ENCODE results near the gene PGLYRP3.

PGLYRP3 gene, protein sequence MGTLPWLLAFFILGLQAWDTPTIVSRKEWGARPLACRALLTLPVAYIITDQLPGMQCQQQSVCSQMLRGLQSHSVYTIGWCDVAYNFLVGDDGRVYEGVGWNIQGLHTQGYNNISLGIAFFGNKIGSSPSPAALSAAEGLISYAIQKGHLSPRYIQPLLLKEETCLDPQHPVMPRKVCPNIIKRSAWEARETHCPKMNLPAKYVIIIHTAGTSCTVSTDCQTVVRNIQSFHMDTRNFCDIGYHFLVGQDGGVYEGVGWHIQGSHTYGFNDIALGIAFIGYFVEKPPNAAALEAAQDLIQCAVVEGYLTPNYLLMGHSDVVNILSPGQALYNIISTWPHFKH

DNA sequence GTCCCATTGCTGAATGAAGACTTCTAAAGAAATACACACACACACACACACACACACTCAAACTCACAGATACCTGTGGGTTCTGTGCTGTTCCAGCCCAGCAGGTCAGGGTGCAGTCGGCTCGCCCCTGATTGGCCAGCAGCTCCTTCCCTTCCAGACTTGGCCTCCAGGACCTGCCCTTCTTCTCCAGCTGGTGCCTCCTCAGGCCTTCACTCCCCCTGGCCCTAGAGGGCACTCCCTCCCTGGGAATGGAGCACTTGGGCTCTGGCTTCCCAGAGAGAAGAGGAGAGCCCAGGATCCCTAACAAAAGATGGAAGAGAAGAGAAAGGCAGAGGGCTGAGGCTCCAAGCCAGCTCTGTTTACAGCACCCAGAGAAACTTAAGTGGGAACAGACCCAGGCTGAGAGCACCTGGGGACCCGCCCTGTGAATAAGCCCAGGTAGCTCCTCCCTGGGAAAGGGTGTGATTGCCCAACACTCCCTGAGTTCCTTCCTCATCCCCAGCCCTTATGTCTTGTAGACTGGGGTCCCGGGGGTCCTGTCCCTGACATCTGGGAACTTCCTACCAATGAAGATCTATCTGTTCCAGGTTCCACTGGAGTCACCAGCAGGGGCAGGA is at the start of gene PGLYRP3:
Gene PGLYRP3 (minus strand): TSS at position 383 of the 617 bp plus-strand sequence. CDS start 2,287 bp downstream, outside the sequence.
- H3K36me3 ChIP-seq (ENCODE audit: insufficient read depth, low read length): no peaks in the 10 kb centered on the region
- H3K27me3 ChIP-seq (ENCODE audit: insufficient read depth, low read length): peaks cover 4% of the 10 kb centered on the region
- H3K9me3 ChIP-seq (ENCODE audit: low read length): no peaks in the 10 kb centered on the region
- H2AFZ ChIP-seq (ENCODE audit: low read depth, low read length): no peak within 1 kb of the TSS
- no peaks in the 10 kb centered on the region for H3K4me1 ChIP-seq (ENCODE audit: insufficient read depth, low read length)
- no peak within 1 kb of the TSS for H3K4me3 ChIP-seq (ENCODE audit: low read length)

DNA sequence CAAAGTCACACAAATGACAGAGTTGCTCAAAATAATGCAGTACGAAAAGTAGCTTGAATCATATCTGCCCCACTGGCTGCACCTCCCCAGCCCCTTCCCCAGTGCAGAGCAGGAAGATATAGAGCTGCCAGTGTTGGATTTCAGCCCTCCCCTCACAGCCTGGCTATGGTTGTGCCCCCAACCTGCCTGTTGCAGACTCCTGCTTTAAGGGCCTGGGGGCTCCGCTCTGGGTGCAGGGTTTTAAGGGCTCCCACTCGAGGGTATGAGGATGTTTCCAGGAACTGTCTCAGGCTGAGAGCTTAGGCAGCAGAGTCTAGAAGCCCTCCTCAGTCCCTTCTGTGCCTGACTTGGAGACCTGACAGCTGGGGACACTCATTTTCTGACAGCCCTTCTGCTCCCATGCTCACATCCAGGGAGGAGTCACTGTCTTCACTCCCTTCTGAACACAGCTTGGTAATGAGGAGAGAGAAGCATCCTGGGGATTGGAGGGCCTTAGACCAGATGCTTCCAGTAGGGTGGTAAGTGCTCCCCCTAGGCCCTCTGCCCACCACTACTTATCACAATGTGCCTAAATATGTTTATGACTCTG is 49.5 kb upstream of the PGLYRP3 start:
- H3K9me3 ChIP-seq (ENCODE audit: low read length): no peaks in the 10 kb centered on the region
- H3K36me3 ChIP-seq (ENCODE audit: insufficient read depth, low read length): no peaks in the 10 kb centered on the region
- no peaks in the 10 kb centered on the region for H3K4me1 ChIP-seq (ENCODE audit: insufficient read depth, low read length)
- H2AFZ ChIP-seq (ENCODE audit: low read depth, low read length): no peak overlapping the region
- H3K4me3 ChIP-seq (ENCODE audit: low read length): no peak overlapping the region
- H3K27me3 ChIP-seq (ENCODE audit: insufficient read depth, low read length): peaks cover 18% of the 10 kb centered on the region

DNA sequence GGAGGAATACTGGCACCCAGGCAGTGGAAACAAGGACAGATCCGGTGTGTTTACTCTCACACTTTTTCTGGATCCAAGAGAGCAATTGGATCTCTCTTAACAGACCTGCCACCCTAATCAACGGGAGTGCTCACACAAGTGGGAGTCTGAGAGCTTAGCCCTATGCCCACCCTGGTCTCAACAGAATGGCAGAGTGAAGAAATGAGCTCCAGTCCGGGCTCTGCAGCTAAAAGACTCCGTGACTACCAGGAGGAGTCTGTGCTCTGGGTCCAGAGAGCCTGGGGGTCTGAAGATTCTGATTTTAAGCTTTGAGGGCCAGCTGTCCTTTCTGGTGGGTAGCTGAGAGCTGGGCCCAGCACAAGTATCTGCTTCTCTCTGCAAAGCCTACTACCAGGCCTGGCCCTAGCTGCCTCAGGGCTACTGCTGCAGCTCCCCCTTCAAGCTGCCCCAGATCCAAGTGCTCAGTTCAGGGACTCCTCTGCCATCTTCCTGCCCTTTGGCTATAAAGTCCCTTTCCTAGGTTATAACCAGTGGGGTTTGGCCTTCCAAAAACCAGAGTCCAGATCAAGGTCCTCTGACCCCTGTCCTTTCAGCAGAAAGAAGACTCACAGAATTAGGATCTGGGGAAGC is 48.8 kb upstream of the PGLYRP3 start:
- H3K27me3 ChIP-seq (ENCODE audit: insufficient read depth, low read length): peaks cover 22% of the 10 kb centered on the region
- H3K36me3 ChIP-seq (ENCODE audit: insufficient read depth, low read length): no peaks in the 10 kb centered on the region
- no peaks in the 10 kb centered on the region for H3K9me3 ChIP-seq (ENCODE audit: low read length)

DNA sequence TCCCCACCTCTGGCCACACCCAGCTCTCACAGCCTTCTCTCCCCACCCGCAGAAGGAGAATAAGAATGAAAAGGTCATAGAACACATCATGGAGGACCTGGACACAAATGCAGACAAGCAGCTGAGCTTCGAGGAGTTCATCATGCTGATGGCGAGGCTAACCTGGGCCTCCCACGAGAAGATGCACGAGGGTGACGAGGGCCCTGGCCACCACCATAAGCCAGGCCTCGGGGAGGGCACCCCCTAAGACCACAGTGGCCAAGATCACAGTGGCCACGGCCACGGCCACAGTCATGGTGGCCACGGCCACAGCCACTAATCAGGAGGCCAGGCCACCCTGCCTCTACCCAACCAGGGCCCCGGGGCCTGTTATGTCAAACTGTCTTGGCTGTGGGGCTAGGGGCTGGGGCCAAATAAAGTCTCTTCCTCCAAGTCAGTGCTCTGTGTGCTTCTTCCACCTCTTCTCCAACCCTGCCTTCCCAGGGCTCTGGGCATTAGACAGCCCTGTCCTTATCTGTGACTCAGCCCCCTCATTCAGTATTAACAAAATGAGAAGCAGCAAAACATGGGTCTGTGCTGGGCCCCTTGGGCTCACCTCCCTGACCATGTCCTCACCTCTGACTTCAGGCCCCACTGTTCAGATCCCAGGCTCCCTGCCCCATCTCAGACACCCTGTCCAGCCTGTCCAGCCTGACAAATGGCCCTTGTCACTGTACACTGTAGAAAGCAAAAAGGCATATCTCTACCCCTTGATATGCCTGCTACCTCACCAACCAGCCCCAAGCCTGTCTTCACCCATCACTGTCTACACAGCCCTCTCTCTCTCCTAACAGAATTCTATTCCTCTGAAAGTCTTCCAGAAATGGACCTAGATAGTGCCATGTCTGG is 48.1 kb upstream of the PGLYRP3 start:
- peaks cover 17% of the 10 kb centered on the region for H3K27me3 ChIP-seq (ENCODE audit: insufficient read depth, low read length)

More for the DNA sequence above, 48.8 kb upstream of the PGLYRP3 start:
- Histone ChIP-seq H3K4me1 (ENCODE audit: insufficient read depth, low read length) (no peaks in the 10 kb centered on the region), H3K4me3 (ENCODE audit: low read length) (no peak overlapping the region), H2AFZ (ENCODE audit: low read depth, low read length) (no peak overlapping the region)

DNA sequence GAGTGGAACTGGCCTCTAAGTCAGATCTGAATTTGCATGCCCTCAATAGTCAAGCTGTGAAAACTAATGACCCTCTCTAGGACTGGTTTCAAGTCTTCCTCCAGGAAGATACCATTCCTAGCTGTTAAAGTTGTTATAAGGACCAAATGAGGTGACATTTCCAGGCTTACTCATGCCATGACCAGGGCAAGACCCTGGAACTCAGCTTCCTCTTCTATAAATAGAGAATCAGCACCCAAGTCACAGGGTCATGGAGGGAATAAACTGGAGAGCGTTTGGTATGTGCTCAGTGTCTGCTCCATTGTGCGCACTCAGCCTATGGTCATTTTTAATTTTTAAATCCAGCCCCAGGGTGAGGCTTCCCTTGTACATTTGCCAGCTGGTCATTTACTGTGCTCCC is 47.4 kb upstream of the PGLYRP3 start:
- no peak overlapping the region for H3K4me3 ChIP-seq (ENCODE audit: low read length)
- no peaks in the 10 kb centered on the region for H3K4me1 ChIP-seq (ENCODE audit: insufficient read depth, low read length)
- H3K27me3 ChIP-seq (ENCODE audit: insufficient read depth, low read length): peaks cover 13% of the 10 kb centered on the region
- H2AFZ ChIP-seq (ENCODE audit: low read depth, low read length): no peak overlapping the region
- H3K9me3 ChIP-seq (ENCODE audit: low read length): no peaks in the 10 kb centered on the region
- no peaks in the 10 kb centered on the region for H3K36me3 ChIP-seq (ENCODE audit: insufficient read depth, low read length)

More for the DNA sequence above, 48.1 kb upstream of the PGLYRP3 start:
- no peak overlapping the region for H3K4me3 ChIP-seq (ENCODE audit: low read length)
- H3K9me3 ChIP-seq (ENCODE audit: low read length): no peaks in the 10 kb centered on the region
- no peaks in the 10 kb centered on the region for H3K36me3 ChIP-seq (ENCODE audit: insufficient read depth, low read length)
- no peaks in the 10 kb centered on the region for H3K4me1 ChIP-seq (ENCODE audit: insufficient read depth, low read length)
- H2AFZ ChIP-seq (ENCODE audit: low read depth, low read length): no peak overlapping the region

DNA sequence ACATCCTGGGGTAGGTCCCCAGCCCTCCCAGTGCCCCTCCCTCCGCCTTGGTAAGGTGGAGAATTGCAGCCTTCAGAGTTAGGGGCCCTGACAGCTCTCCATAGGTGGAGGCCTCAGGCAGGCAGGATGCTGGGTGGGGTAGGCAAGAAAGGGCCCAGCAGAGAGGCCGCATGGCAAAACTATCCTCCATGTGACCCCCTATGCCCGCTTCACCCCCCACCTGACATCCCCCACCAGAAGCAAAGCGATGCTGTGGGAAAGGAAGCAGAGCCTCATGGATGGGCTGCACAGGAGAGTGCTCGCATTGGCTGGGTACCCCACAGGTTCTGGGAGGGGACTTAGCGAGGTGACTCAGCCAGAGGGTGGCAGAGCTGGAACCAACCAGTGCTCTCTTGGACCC is 46.5 kb upstream of the PGLYRP3 start:
- Histone ChIP-seq H3K36me3 (ENCODE audit: insufficient read depth, low read length) (no peaks in the 10 kb centered on the region), H3K9me3 (ENCODE audit: low read length) (no peaks in the 10 kb centered on the region), H2AFZ (ENCODE audit: low read depth, low read length) (no peak overlapping the region), H3K27me3 (ENCODE audit: insufficient read depth, low read length) (peaks cover 13% of the 10 kb centered on the region), H3K4me1 (ENCODE audit: insufficient read depth, low read length) (no peaks in the 10 kb centered on the region), H3K4me3 (ENCODE audit: low read length) (no peak overlapping the region)

DNA sequence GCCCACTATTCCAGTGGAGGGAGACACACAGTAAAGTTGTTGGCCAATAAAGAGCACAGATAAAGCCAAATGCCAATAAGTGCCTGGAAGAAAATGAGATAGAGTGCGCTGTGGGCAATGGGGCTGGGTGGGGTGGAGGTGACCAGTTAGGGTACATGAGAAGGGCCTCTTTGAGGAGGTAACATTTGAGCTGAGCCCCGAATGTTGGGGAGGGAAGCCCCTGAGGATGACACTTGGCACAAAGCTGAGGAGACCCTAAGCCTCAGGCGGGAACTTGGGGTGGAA is 45.9 kb upstream of the PGLYRP3 start:
- Histone ChIP-seq H3K4me1 (ENCODE audit: insufficient read depth, low read length) (no peaks in the 10 kb centered on the region), H2AFZ (ENCODE audit: low read depth, low read length) (no peak overlapping the region), H3K36me3 (ENCODE audit: insufficient read depth, low read length) (no peaks in the 10 kb centered on the region), H3K9me3 (ENCODE audit: low read length) (no peaks in the 10 kb centered on the region), H3K27me3 (ENCODE audit: insufficient read depth, low read length) (peaks cover 12% of the 10 kb centered on the region), H3K4me3 (ENCODE audit: low read length) (no peak overlapping the region)

DNA sequence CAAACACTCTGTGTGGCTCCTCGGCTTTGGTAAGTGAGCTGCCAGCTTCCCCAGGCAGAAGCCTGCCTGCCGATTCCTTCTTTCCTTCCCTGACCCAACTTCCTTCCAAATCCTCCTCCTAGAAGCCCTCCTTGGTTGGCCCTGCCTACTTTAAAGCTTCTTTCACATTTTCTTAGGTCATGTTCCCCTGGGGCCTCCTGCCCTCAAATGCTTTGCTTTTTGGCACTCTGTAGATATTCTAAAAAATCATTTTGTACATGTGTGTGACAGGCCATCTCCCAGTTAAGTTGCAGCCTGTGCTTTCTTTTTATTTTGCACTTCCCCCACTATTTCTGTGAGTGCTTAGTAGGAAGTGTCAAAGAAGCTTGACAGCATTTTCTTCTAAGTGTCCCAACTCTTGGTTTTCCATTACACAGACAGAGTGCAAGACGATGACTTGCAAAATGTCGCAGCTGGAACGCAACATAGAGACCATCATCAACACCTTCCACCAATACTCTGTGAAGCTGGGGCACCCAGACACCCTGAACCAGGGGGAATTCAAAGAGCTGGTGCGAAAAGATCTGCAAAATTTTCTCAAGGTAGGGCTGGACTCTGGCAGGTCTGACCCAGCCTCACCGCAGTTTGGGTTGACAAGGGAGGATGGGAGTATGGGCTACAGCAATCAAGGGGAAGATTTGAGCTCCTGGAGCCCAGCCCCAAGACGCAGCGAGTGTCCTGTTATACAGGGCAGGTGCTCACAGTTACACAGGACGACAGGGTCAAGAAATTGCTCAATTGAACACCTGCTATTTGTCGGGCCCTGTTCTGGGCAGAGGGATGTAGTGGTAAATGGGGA is 45.3 kb upstream of the PGLYRP3 start, which contains the start of gene S100A9:
Gene S100A9 (plus strand): TSS at position 2 of the 838 bp plus-strand sequence. CDS start 430 bp downstream, at position 432.
- peaks cover 10% of the 10 kb centered on the region for H3K27me3 ChIP-seq (ENCODE audit: insufficient read depth, low read length)
- no peaks in the 10 kb centered on the region for H3K36me3 ChIP-seq (ENCODE audit: insufficient read depth, low read length)
- H3K9me3 ChIP-seq (ENCODE audit: low read length): no peaks in the 10 kb centered on the region

DNA sequence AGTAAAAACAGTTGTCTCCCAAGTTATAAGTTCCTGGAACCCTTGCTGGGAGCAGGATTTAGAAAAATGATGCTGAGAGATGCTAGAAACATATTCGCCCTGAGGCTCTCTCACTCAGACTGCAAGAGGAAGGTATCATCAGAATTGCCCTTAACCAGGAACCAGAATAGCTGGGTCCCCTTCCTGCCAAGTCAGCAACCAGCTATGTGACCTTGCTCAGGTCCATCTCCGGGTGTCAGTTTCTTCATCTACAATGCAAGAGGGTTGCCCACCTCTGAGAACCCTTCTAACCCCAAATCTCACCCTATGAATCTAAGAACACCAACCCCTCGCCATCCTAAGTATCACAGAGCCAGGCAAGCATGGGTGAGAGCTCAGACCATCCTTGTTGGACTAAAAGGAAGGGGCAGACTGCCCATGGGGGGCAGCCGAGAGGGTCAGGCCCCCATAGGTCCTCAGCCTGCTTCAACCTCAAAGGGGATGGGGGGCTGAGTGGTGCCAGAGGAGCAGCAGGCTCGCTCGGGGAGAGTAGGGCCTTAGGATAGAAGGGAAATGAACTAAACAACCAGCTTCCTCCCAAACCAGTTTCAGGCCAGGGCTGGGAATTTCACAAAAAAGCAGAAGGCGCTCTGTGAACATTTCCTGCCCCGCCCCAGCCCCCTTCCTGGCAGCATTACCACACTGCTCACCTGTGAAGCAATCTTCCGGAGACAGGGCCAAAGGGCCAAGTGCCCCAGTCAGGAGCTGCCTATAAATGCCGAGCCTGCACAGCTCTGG is 44.5 kb upstream of the PGLYRP3 start:
- Histone ChIP-seq H3K36me3 (ENCODE audit: insufficient read depth, low read length) (no peaks in the 10 kb centered on the region), H3K27me3 (ENCODE audit: insufficient read depth, low read length) (peaks cover 8% of the 10 kb centered on the region), H3K4me1 (ENCODE audit: insufficient read depth, low read length) (no peaks in the 10 kb centered on the region), H3K4me3 (ENCODE audit: low read length) (no peak overlapping the region), H3K9me3 (ENCODE audit: low read length) (no peaks in the 10 kb centered on the region), H2AFZ (ENCODE audit: low read depth, low read length) (no peak overlapping the region)

More for the DNA sequence above, 45.3 kb upstream of the PGLYRP3 start, which contains the start of gene S100A9:
- no peak within 1 kb of the TSS for H2AFZ ChIP-seq (ENCODE audit: low read depth, low read length)
- no peaks in the 10 kb centered on the region for H3K4me1 ChIP-seq (ENCODE audit: insufficient read depth, low read length)
- H3K4me3 ChIP-seq (ENCODE audit: low read length): no peak within 1 kb of the TSS

DNA sequence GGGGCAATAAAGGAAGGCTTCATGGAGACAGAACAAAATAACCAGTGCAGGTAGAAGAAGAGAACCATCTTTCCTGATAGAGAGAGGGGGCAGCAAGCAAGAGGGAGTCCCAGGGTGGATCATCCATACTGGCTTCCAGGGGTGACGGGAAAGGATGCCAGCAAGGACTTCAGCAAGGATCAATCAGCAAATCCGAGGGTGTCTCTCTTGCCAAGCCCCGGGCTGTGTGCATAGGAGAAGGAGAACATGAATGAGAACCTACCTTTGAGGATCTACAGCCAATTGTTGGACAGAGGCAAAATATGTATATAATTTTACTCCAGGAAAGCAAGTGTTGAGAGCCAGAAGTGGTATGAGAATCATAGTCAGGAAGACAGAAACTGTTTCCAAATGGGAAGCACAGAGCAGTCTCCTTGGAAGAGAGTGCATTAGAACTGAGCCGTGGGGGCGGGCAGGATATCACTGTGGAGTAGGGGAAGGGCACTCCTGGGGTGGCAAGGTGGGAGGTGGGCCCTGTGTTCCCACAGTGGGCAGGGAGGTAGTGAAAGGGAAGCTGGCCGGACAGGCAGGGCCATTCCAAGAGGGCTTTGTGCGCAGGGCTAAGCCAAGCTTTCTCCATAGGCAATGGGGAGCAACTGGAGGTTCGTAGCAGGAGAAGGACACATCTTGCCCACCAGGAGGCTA is 43.8 kb upstream of the PGLYRP3 start:
- Histone ChIP-seq H3K4me3 (ENCODE audit: low read length) (no peak overlapping the region), H3K9me3 (ENCODE audit: low read length) (no peaks in the 10 kb centered on the region), H3K4me1 (ENCODE audit: insufficient read depth, low read length) (no peaks in the 10 kb centered on the region), H2AFZ (ENCODE audit: low read depth, low read length) (no peak overlapping the region), H3K27me3 (ENCODE audit: insufficient read depth, low read length) (peaks cover 8% of the 10 kb centered on the region), H3K36me3 (ENCODE audit: insufficient read depth, low read length) (no peaks in the 10 kb centered on the region)

DNA sequence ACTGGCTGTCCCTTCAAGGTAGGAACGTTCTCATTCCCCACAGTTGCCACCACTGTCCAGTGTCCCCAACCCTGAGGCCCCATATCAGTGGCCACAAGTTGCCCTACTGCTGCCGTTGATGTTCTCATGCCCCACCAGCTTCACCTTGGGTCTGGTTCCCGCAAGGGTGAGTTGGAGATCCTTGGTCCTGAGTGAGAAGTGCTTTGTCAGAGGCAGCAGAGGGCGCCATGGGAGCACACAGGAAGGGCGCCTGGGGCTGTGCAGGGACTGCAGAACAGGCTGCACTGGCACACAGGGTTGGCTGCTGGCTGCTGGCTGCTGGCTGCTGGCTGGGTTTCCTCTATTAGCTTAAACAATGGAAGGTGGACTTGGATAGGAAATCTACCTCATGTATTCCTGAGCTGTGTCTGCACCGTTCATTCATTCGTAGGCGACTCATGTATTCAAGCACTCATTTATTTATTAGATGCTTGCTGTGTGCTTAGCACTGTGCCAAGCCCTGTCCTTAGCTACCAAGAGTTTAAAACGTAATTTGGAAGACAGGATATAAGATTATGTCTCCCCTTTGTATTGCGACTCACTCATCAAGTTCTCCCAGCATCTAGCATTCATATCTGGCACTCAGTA is 42.8 kb upstream of the PGLYRP3 start:
- Histone ChIP-seq H3K27me3 (ENCODE audit: insufficient read depth, low read length) (peaks cover 8% of the 10 kb centered on the region), H3K36me3 (ENCODE audit: insufficient read depth, low read length) (no peaks in the 10 kb centered on the region), H3K9me3 (ENCODE audit: low read length) (no peaks in the 10 kb centered on the region), H3K4me1 (ENCODE audit: insufficient read depth, low read length) (no peaks in the 10 kb centered on the region), H2AFZ (ENCODE audit: low read depth, low read length) (no peak overlapping the region), H3K4me3 (ENCODE audit: low read length) (no peak overlapping the region)
